ENCODE results near the gene HDAC4.

HDAC4 gene

GRCh38 chr2:239188536-239188935 is 212.3 kb downstream of the HDAC4 start:
- no peaks in the 10 kb centered on the region for H4K20me1 ChIP-seq (ENCODE audit: insufficient read depth, low read length)
- H3K9ac ChIP-seq (ENCODE audit: low read length) = no peak overlapping the region
- no peak overlapping the region for H3K4me3 ChIP-seq (ENCODE audit: low read length)
- H3K4me1 ChIP-seq (ENCODE audit: low read length) = no peaks in the 10 kb centered on the region
- H3K79me2 ChIP-seq (ENCODE audit: low read length) = no peaks in the 10 kb centered on the region; the same call in 1 of the 2 replicates
- no peak overlapping the region for H2AFZ ChIP-seq (ENCODE audit: low read length)
- H3K9me2 ChIP-seq (replicated peaks; ENCODE audit: insufficient read depth, low read length) = no peaks in the 10 kb centered on the region
- DNase-seq = no peak
- no peaks in the 10 kb centered on the region for H3F3A ChIP-seq (ENCODE audit: insufficient read depth, low read length)
- no peaks in the 10 kb centered on the region; the same call in 1 of the 2 replicates for H3K36me3 ChIP-seq (replicated peaks; ENCODE audit: insufficient read depth, low read length)
- no peaks in the 10 kb centered on the region for H3K27me3 ChIP-seq (replicated peaks; ENCODE audit: insufficient read depth, low read length)
- no peak overlapping the region for H3K4me2 ChIP-seq (ENCODE audit: low read depth, low read length)
- H3K9me3 ChIP-seq (replicated peaks; ENCODE audit: insufficient read depth, low read length) = no peaks in the 10 kb centered on the region
- no peak overlapping the region for H3K27ac ChIP-seq (ENCODE audit: low read length)
- no peak for TF ChIP-seq CTCF (IDR thresholded peaks at IDR 0.05; ENCODE audit: low read length)
- no peak for TF ChIP-seq EZH2 (optimal IDR thresholded peaks at IDR 0.05; ENCODE audit: low read depth, low read length)
- TF ChIP-seq EZH2phosphoT487 (IDR thresholded peaks at IDR 0.05; ENCODE audit: low read length) = no peak

GRCh38 chr2:239187464-239188253 is 213.2 kb downstream of the HDAC4 start:
- DNase-seq = no peak
- Histone ChIP-seq H3K79me2 (ENCODE audit: low read length) (no peaks in the 10 kb centered on the region; the same call in 1 of the 2 replicates), H3K4me1 (ENCODE audit: low read length) (no peaks in the 10 kb centered on the region), H3K9ac (ENCODE audit: low read length) (no peak overlapping the region), H3F3A (ENCODE audit: insufficient read depth, low read length) (no peaks in the 10 kb centered on the region), H3K9me3 (replicated peaks; ENCODE audit: insufficient read depth, low read length) (no peaks in the 10 kb centered on the region), H3K36me3 (replicated peaks; ENCODE audit: insufficient read depth, low read length) (no peaks in the 10 kb centered on the region; the same call in 1 of the 2 replicates), H2AFZ (ENCODE audit: low read length) (no peak overlapping the region), H3K27ac (ENCODE audit: low read length) (no peak overlapping the region), H3K4me3 (ENCODE audit: low read length) (no peak overlapping the region), H3K4me2 (ENCODE audit: low read depth, low read length) (no peak overlapping the region), H3K27me3 (replicated peaks; ENCODE audit: insufficient read depth, low read length) (no peaks in the 10 kb centered on the region), H4K20me1 (ENCODE audit: insufficient read depth, low read length) (no peaks in the 10 kb centered on the region), H3K9me2 (replicated peaks; ENCODE audit: insufficient read depth, low read length) (no peaks in the 10 kb centered on the region)
- TF ChIP-seq CTCF (IDR thresholded peaks at IDR 0.05; ENCODE audit: low read length) = no peak
- no peak for TF ChIP-seq EZH2 (optimal IDR thresholded peaks at IDR 0.05; ENCODE audit: low read depth, low read length)
- no peak for TF ChIP-seq EZH2phosphoT487 (IDR thresholded peaks at IDR 0.05; ENCODE audit: low read length)

- no peaks in the 10 kb centered on the region; the same call in 1 of the 2 replicates for H3K36me3 ChIP-seq (replicated peaks; ENCODE audit: insufficient read depth, low read length)
- H3K9me3 ChIP-seq (replicated peaks; ENCODE audit: insufficient read depth, low read length) = no peaks in the 10 kb centered on the region
- no peaks in the 10 kb centered on the region for H3K9me2 ChIP-seq (replicated peaks; ENCODE audit: insufficient read depth, low read length)
- no peaks in the 10 kb centered on the region for H3F3A ChIP-seq (ENCODE audit: insufficient read depth, low read length)
- H3K4me1 ChIP-seq (ENCODE audit: low read length) = no peaks in the 10 kb centered on the region
- H3K4me3 ChIP-seq (ENCODE audit: low read length) = no peak overlapping the region
- no peak overlapping the region for H2AFZ ChIP-seq (ENCODE audit: low read length)
- H3K79me2 ChIP-seq (ENCODE audit: low read length) = no peaks in the 10 kb centered on the region; the same call in 1 of the 2 replicates
- no peak overlapping the region for H3K4me2 ChIP-seq (ENCODE audit: low read depth, low read length)
- H4K20me1 ChIP-seq (ENCODE audit: insufficient read depth, low read length) = no peaks in the 10 kb centered on the region
- DNase-seq = no peak
- no peaks in the 10 kb centered on the region for H3K27me3 ChIP-seq (replicated peaks; ENCODE audit: insufficient read depth, low read length)
- no peak for TF ChIP-seq CTCF (IDR thresholded peaks at IDR 0.05; ENCODE audit: low read length)
- no peak for TF ChIP-seq EZH2phosphoT487 (IDR thresholded peaks at IDR 0.05; ENCODE audit: low read length)
- no peak for TF ChIP-seq EZH2 (optimal IDR thresholded peaks at IDR 0.05; ENCODE audit: low read depth, low read length)
- H3K27ac ChIP-seq (ENCODE audit: low read length) = no peak overlapping the region
- no peak overlapping the region for H3K9ac ChIP-seq (ENCODE audit: low read length)
Measured at GRCh38 chr2:239186516-239187357, 214.1 kb downstream of the HDAC4 start.
